Common myeloid progenitor, CD34-positive (primary cell): ENCODE results near the gene ASIC2.

Experiments
- CTCF ChIA-PET: fragments of 350-600 bp; sonication (Branson Sonifier 250); formaldehyde crosslinking; loops from one replicate; lab custom pipeline; 2021; ENCODE audit warnings: antibody characterized with exemption; lab: Charles Lee
- POLR2A ChIA-PET: fragments of 350-600 bp; sonication (Branson Sonifier 250); formaldehyde crosslinking; loops from one replicate; lab custom pipeline; 2021; ENCODE audit warnings: antibody characterized with exemption; lab: Charles Lee
- DNase-seq, 3 donors: peaks; one replicate each; pipeline versions ENCODE4 v3.0.0 to v3.0.0-alpha.2; 2013
- H3K27ac ChIP-seq, 2 experiments: 1 replicate in 1 of 2; 2 replicates in 1 of 2; pipeline ENCODE4 v1.7.0; 2013; ENCODE audit warnings: inconsistent platforms in 2 of 2, low read length in 2 of 2, mild to moderate bottlenecking in 2 of 2, low read depth in 1 of 2, moderate library complexity in 1 of 2; ENCODE audit not compliant: severe bottlenecking in 2 of 2, insufficient read depth in 1 of 2, poor library complexity in 1 of 2
- H3K27me3 ChIP-seq, 5 experiments: replicated peaks in 2 of 5; 1 replicate in 3 of 5; 2 replicates in 2 of 5; pipeline versions ENCODE4 v1.6.1 to v1.7.0; 2013; ENCODE audit warnings: low read length in 4 of 5, mild to moderate bottlenecking in 2 of 5, moderate library complexity in 2 of 5, inconsistent platforms in 1 of 5; ENCODE audit not compliant: insufficient read depth in 5 of 5, control insufficient read depth in 4 of 5
- H3K36me3 ChIP-seq, 4 experiments: 1 replicate in 2 of 4; 2 replicates in 2 of 4; pipeline versions ENCODE4 v1.6.1 to v1.7.0; 2013; ENCODE audit warnings: low read length in 3 of 4, control low read depth in 1 of 4, mild to moderate bottlenecking in 1 of 4; ENCODE audit not compliant: control insufficient read depth in 4 of 4, insufficient read depth in 4 of 4
- H3K4me1 ChIP-seq, 4 experiments: 1 replicate in 3 of 4; 2 replicates in 1 of 4; pipeline versions ENCODE4 v1.6.1 to v1.7.1; 2013; ENCODE audit warnings: low read length in 3 of 4, mild to moderate bottlenecking in 3 of 4, control low read depth in 1 of 4, inconsistent platforms in 1 of 4, moderate library complexity in 1 of 4; ENCODE audit not compliant: control insufficient read depth in 4 of 4, insufficient read depth in 4 of 4; ENCODE audit errors: control extremely low read depth in 1 of 4
- H3K4me3 ChIP-seq, 7 experiments: 1 replicate in 4 of 7; 2 replicates in 3 of 7; pipeline versions ENCODE4 v1.5.1 to v1.7.0; 2013; ENCODE audit warnings: mild to moderate bottlenecking in 7 of 7, low read length in 6 of 7, moderate library complexity in 6 of 7, inconsistent platforms in 2 of 7, low read depth in 2 of 7, control low read depth in 1 of 7; ENCODE audit not compliant: insufficient read depth in 4 of 7, control insufficient read depth in 1 of 7; ENCODE audit errors: extremely low read depth in 1 of 7
- H3K9me3 ChIP-seq, 5 experiments: 1 replicate in 4 of 5; 2 replicates in 1 of 5; pipeline versions ENCODE4 v1.6.1 to v1.7.1; 2013; ENCODE audit warnings: low read length in 4 of 5, mild to moderate bottlenecking in 2 of 5, inconsistent platforms in 1 of 5, low read depth in 1 of 5, moderate library complexity in 1 of 5; ENCODE audit not compliant: control insufficient read depth in 4 of 5, insufficient read depth in 2 of 5; ENCODE audit errors: control extremely low read depth in 1 of 5
- WGBS: methylation state at CpG from one replicate; pipeline ENCODE4 v1.1.5; 2013; ENCODE audit not compliant: insufficient coverage; 5-methylcytosine and 5-hydroxymethylcytosine counted together

Gene ASIC2

GRCh38 chr17:33086041-33086440 is 207.1 kb downstream of the ASIC2 start:
- CTCF ChIA-PET = no interaction called here
- H3K27ac ChIP-seq = no peak overlapping the region

GRCh38 chr17:33085256-33085655 is 207.8 kb downstream of the ASIC2 start:
- H3K9me3 ChIP-seq = no peaks in the 10 kb centered on the region
- POLR2A ChIA-PET = no interaction called here
- WGBS = no CpG with 5 or more reads among the region's 3 CpGs

More at GRCh38 chr17:33086041-33086440, 207.1 kb downstream of the ASIC2 start:
- Histone ChIP-seq H3K9me3 (no peaks in the 10 kb centered on the region), H3K36me3 (no peaks in the 10 kb centered on the region), H3K4me1 (no peaks in the 10 kb centered on the region), H3K27me3 (peaks cover 0 to 33% (median 3%) of the 10 kb centered on the region in 5 experiments), H3K4me3 (no peak overlapping the region)
- POLR2A ChIA-PET = no interaction called here
- no peak for DNase-seq
- no CpG with 5 or more reads among the region's 1 CpG for WGBS

GRCh38 chr17:33084755-33085154 is 208.3 kb downstream of the ASIC2 start:
- ChIA-PET POLR2A (no interaction called here), CTCF (no interaction called here)
- Histone ChIP-seq H3K36me3 (no peaks in the 10 kb centered on the region), H3K4me1 (no peaks in the 10 kb centered on the region), H3K27ac (no peak overlapping the region), H3K4me3 (no peak overlapping the region), H3K27me3 (peaks cover 0 to 32% (median 3%) of the 10 kb centered on the region in 5 experiments), H3K9me3 (no peaks in the 10 kb centered on the region)
- WGBS = 100% methylated on average over 1 of the region's 2 CpGs
- DNase-seq = no peak

More at GRCh38 chr17:33085256-33085655, 207.8 kb downstream of the ASIC2 start:
- CTCF ChIA-PET = no interaction called here
- no peaks in the 10 kb centered on the region for H3K4me1 ChIP-seq
- H3K27ac ChIP-seq = no peak overlapping the region
- H3K36me3 ChIP-seq = no peaks in the 10 kb centered on the region
- no peak for DNase-seq
- H3K4me3 ChIP-seq = no peak overlapping the region
- H3K27me3 ChIP-seq = peaks cover 0 to 30% (median 3%) of the 10 kb centered on the region in 5 experiments

- Histone ChIP-seq H3K27me3 (peaks cover 0 to 28% (median 3%) of the 10 kb centered on the region in 5 experiments), H3K36me3 (no peaks in the 10 kb centered on the region), H3K4me1 (no peaks in the 10 kb centered on the region), H3K9me3 (peaks cover 0 to 2% (median 0%) of the 10 kb centered on the region in 5 experiments), H3K4me3 (no peak overlapping the region), H3K27ac (no peak overlapping the region)
- 95% methylated on average over 3 of the region's 7 CpGs for WGBS
- CTCF ChIA-PET = no interaction called here
- POLR2A ChIA-PET = no interaction called here
- DNase-seq = no peak
Observed at GRCh38 chr17:33082529-33083173, 210.4 kb downstream of the ASIC2 start.

- ChIA-PET POLR2A (no interaction called here), CTCF (no interaction called here)
- no peak overlapping the region for H3K4me3 ChIP-seq
- H3K4me1 ChIP-seq = no peaks in the 10 kb centered on the region
- peaks cover 0 to 26% (median 3%) of the 10 kb centered on the region in 5 experiments for H3K27me3 ChIP-seq
- WGBS = no CpG with 5 or more reads among the region's 3 CpGs
- H3K9me3 ChIP-seq = peaks cover 0 to 2% (median 0%) of the 10 kb centered on the region in 5 experiments
- H3K36me3 ChIP-seq = no peaks in the 10 kb centered on the region
- DNase-seq = no peak
- no peak overlapping the region for H3K27ac ChIP-seq
Observed at GRCh38 chr17:33080091-33080490, 213.0 kb downstream of the ASIC2 start.

- Histone ChIP-seq H3K36me3 (no peaks in the 10 kb centered on the region), H3K4me1 (no peaks in the 10 kb centered on the region), H3K4me3 (no peak overlapping the region), H3K27me3 (peaks cover 0 to 20% (median 3%) of the 10 kb centered on the region in 5 experiments), H3K27ac (no peak overlapping the region), H3K9me3 (peaks cover 0 to 2% (median 0%) of the 10 kb centered on the region in 5 experiments)
- no peak for DNase-seq
- ChIA-PET POLR2A (no interaction called here), CTCF (no interaction called here)
- 93% methylated on average over 3 of the region's 3 CpGs for WGBS
Observed at GRCh38 chr17:33079201-33079600, 213.9 kb downstream of the ASIC2 start.

- Histone ChIP-seq H3K27me3 (peaks cover 0 to 19% (median 0%) of the 10 kb centered on the region in 5 experiments), H3K36me3 (no peaks in the 10 kb centered on the region), H3K27ac (no peak overlapping the region), H3K4me3 (no peak overlapping the region), H3K4me1 (no peaks in the 10 kb centered on the region), H3K9me3 (peaks cover 0 to 2% (median 0%) of the 10 kb centered on the region in 5 experiments)
- DNase-seq = no peak
- ChIA-PET CTCF (no interaction called here), POLR2A (no interaction called here)
- 60% methylated on average over 1 of the region's 1 CpG for WGBS
Observed at GRCh38 chr17:33076979-33077378, 216.1 kb downstream of the ASIC2 start.
